Hematopoietic multipotent progenitor cell treated with erythropoietin and hydrocortisone succinate and interleukin-3 and kit ligand, for 8 days (in vitro differentiated cells): ENCODE data around the gene COL17A1.

Source experiments
- DNase-seq: peaks from one replicate; pipeline ENCODE4 v3.0.0-alpha.2; 2015

COL17A1 gene

GRCh38 chr10:104085801-104086400, at the start of gene COL17A1:
Gene COL17A1, minus strand, starts transcription at chr10:104085880. Its CDS starts 5,207 bp downstream, at chr10:104080673.
- DNase-seq = no peak

DNA sequence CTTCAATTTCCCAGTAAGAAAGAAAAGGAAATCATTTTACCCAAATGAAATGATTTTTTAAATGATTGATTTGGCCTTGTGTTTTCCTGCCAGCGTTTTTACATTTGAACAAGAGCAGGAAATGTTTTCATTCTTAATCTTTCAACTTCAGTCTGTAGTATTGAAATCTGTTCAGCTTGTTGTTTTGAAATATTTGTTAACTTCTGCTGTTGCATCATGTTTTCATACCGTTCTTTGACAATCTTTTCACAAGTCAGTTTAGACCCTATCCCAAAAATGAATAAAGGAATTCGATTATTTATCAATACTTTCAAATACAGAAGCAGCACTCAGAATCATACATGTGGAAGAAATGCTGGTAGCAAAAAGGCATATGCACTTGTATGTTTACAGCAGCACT, 44.4 kb upstream of the COL17A1 start:
- no peak for DNase-seq

DNA sequence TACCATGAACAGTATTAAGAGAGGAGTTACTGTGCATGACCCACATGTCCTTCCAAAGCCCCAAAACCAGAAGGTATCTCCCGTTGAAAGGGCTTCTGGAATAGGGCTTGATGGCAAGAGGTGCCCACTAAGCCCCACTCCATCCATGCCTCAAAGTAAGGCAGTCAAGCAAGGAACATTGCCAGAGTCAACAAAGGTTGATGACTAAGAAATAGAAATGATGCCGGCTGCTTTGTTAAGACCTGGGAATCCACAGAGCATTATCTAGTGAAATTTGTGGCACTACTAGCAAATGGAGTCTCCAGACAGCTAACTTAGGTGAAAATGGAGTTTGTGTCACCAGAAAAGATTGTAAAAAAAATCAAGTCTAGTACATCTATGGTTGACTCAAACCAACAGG, 42.5 kb upstream of the COL17A1 start:
- no peak for DNase-seq

- peak; percentile 79 for DNase-seq
These were observed 41.7 kb upstream of the COL17A1 start for GRCh38 chr10:104127411-104127810.

DNA sequence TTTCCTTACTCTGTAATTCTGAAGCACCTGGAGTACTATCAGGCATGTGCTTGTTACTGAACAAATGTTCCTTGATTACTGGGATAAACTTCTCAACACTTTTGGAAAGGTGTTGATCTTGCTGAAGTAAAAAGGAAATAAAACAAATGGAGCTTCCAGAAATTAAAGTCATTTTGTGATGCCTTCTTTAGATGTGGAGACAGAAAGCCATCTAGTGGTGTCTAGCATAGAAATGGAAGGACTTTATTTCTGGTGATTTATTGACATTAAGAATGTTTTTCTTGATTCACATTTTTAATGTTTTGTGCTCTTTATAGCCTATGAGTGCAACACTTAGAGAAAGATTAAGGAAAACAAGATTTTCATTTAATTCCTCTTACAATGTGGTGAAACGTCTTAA, 37.7 kb upstream of the COL17A1 start:
- peak; percentile 45 for DNase-seq

DNA sequence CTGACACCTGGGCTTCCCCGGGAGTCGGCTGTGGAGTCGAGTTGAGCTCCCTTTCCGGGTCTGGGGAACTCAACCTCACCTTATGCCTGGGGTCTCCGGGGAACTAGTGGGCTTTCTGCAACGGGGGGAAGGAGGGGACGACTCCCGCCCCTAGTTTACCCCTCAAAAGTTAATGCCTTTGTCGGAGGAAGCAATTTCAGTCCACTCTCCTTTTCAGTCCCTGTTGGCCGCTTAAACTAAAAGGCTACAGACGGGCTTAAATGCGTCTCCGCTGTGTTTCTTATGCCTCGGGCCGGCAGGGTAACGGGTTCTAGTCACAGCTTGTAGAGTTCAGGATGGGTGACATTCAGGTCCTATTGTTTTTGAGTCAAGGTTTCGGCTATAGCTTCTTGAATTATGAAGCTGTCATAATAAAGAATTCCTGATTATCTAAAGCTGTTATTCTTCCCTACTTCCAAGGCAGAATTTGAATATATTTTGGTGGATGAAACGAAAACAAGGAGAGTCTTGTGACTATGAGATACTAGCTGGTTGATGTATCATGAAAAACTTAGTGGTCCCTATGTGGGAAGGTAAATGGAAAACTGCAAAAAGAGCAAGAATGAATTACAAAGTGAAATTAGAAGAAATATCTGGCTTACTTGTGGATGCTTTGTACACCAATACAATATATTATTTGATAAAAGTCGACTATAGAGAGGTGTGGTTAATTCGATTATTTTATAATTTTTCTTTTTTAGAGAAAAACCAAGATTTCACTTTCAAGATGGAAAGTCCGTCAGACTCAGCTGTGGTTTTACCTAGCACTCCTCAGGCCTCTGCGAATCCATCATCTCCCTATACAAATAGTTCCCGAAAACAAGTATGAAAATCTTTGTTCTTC, 36.8 kb upstream of the COL17A1 start:
- peak; percentile 45 for DNase-seq

DNA sequence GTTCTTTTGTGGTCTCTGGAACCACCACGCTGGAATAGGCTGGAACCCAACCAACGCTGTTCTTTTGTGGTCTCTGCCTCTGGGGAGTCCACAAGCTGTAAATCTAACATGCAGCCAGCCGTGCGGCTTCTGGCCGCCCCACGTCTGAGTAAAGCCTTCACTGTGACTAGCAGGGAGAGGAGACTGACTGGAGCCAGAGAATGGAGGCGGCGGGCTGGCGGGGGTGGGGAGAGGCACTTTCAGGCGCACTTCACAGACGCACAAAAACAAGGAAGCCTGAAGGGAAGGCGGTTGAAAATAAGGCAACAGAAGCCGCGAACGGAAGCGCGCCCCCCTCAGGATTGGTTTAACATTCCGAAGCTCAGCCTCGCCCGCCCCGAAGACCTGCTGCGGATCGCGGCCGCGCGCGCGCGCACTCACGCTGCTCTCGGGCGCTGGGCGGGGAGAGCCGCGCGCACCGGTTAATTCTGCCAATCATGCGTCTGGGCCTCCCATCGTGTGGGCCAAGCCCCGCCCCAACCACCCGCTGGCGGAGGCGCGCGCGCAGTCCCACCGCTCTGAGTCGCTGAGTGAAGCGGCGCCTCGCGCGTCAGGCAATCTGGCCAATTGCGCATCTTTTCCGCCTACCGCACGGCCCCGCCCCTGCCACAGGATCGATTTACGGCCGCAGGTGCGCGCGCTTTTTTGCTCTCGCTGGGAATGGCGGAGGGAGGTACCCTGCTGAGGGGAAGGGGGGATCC, 36.0 kb upstream of the COL17A1 start, which contains the start of gene SFR1:
Gene SFR1 (plus strand): TSS at position 687 of the 740 bp plus-strand sequence. CDS start 13 bp downstream, at position 700.
- DNase-seq = peak; percentile 98

DNA sequence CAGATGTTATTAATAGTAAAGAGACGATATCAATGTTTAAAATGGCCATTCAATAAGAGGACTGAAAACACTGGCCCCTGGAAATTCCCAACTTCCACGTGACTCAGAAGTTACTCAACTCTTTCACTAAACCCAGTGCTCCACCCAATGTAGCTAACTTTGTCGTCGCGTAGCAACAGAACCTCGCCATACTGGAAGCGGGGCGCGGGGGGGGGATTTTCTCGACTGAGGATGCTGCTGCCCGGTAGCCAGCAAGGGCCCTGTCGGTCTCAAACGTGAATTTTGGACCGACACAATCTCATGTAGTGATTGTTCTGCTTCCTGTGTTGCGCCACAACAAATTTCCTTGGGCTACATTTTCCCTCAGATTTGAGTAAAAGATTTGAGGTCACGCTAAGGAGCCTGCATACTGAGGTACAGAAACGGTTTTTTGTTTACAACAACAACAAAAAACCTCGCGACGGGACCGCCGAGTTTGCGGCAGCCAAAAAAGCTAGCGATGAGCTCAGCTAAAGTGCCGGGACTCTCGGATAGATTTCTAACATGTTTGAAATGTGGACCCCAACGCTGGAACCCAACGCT, 35.3 kb upstream of the COL17A1 start:
- DNase-seq = peak; percentile 87

DNA sequence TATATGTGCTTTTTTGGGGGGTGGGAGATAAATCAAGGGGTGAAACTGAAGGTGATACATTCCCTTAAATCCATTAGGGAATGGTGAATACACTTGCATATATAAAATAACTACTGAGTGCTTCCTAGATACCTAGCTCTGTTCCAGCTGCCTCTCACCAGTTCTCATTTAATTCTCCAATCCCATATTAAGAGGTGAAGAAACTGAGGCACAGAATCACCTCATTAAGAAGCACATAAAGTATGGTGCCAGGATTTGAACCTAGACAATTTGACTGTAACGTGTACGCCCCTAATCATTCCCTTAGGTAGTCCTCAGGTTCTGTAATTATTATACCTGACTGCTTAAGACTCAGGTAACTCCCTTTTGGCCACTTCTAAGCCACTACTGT, 34.8 kb upstream of the COL17A1 start:
- DNase-seq = no peak

DNA sequence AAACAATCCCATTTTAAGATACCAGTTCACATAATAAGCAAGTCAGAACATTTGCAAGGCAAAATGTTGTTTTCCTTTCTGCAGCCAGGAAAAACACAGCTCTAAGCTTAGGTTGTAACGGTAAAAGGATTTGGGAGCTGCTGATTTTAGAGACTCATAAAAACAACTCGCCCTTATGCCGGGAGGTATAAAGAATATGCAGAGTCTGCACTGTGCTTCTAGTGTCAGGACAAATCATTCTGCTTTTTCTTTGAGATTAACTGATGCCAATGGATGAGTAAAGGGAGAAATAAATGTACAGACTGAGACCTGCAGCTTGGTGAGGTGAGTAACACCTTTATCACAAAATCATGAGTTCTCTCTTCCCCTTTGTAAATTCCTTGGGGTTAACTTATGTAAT, 34.3 kb upstream of the COL17A1 start:
- no peak for DNase-seq

GRCh38 chr10:104117839-104118323, 32.2 kb upstream of the COL17A1 start:
- no peak for DNase-seq

DNA sequence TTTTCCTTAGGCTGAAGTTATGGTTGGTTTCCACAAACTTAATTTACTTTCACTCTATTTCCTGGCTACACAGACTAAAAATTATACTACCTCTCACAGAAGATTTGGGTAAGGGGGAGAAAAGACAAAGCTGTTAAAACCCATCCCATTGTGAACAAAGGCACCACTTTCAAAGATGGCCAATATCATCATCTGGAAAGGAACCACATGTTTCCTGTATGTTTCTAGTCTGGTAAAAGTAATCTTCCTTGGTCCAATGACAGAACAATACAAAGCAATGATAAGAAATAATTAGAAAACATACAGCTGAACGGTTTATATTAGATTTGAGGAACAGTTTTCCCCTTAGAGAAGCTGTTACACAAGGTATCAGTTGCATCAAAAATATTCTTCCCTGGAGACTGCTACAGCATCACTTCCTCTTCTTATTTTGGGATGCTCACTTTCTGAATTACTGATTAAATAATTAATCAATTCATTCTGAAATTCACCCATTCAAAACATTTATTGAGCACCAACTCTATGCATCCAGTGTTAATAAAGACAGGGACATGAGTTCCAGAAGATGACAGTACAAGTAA, 27.8 kb upstream of the COL17A1 start:
- DNase-seq = no peak

GRCh38 chr10:104109908-104110662, 24.4 kb upstream of the COL17A1 start:
- DNase-seq = peak; percentile 56

- DNase-seq = no peak
These were observed 19.2 kb upstream of the COL17A1 start for GRCh38 chr10:104104926-104105325.

DNA sequence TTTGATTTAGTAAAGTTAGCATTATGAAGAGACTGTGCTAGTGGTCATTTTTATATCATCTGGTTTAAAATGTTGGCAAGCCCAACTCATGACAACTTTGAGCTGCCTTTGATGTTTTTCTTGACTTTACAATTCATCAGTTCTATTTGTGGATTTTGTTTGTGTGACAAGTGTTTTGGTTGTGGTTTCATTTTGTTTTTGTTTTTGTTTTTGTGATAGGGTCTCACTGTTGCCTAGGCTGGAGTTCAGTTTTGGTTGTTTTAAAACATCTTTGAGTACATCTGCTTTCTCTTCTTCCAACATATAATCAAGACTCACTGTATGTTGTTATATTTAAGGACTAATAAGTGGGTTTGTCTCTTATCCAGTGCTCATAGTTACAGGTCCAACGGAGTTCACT, 18.7 kb upstream of the COL17A1 start:
- no peak for DNase-seq

DNA sequence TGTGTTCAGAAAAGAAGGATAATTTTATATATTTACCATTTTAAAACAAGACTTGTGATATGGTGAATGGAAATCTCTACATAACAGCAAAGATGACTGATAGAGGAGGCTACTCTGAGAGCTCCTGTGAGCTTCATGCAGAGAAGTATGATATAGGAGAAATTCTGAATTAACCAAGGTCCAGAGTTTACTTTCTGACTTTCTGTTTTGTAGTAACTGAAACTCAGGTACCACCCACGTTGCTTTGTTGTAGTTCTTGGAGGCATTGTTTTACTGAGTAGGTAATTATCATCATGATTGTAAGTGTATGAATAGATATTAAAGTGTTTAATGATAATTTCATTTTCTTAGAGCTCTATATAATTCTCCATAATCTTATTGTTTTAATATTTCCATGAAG, 18.3 kb upstream of the COL17A1 start:
- no peak for DNase-seq

- DNase-seq = no peak
These were observed 16.2 kb upstream of the COL17A1 start for GRCh38 chr10:104101902-104102301.

DNA sequence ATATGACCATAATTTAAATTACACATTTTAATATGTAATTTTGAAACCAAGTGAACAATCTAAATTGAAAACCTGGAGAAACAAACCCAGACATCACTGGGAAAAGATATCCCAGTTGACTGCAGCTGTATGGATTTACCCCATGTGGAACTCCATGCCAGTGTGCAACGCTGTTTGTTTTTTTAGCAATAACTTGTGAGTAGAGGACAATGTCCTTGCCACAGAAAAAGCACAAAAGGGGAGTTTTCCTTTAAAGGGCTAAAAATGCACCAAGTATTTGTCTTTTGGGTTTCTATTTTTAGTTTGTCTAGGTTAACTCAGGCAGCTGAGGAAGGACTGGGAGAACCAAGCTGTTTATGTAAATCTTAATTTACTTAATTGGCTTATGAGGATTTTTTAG, 15.1 kb upstream of the COL17A1 start:
- DNase-seq = no peak

- no peak for DNase-seq
These were observed 14.3 kb upstream of the COL17A1 start for GRCh38 chr10:104099941-104100340.

DNA sequence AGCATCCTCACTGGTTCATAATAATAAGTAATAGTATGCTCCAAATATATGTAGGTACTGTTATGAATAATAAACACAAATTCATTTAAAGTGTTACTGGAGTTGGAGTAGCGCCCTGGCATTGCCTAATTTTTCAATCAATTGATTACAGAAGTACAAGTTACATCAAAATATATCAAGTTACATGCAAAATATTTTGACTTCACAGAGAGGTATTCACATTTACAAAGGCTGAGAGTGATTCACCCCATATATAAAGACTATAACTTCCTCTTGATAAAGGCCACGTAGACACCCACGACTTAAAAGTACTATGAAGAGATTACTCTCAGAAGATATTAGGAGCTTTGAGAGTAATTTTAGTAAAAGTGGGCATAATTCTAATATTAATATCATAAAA, 13.6 kb upstream of the COL17A1 start:
- DNase-seq = no peak

- no peak for DNase-seq
These were observed 12.8 kb upstream of the COL17A1 start for GRCh38 chr10:104098358-104098925.

DNA sequence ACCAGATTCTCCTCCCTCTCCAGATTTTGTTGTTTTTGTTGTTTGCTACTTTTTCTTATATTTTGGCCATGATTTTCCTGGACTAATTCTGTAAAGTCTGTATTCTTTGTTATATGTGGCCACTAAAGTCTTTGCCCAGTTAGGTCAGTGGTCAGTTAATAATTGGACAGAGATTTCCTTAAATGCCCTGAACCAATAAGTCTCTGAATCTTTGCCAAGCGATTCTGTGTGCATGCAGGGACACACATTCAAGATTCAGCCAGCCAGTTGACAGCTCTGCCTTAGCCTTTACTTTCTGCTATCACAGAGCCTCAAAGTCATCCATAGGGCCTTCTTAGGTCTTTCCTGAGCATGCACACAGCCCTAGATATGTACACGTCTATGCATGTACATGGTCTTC, 11.0 kb upstream of the COL17A1 start:
- DNase-seq = no peak
